Epidermal melanocyte (primary cell): ENCODE data around the gene KIRREL3.

ENCODE experiments used
- DNase-seq: peaks from one replicate; pipeline ENCODE4 v3.0.0; 2011; ENCODE audit warnings: low spot score; ENCODE audit not compliant: insufficient read length

The KIRREL3 gene

DNA sequence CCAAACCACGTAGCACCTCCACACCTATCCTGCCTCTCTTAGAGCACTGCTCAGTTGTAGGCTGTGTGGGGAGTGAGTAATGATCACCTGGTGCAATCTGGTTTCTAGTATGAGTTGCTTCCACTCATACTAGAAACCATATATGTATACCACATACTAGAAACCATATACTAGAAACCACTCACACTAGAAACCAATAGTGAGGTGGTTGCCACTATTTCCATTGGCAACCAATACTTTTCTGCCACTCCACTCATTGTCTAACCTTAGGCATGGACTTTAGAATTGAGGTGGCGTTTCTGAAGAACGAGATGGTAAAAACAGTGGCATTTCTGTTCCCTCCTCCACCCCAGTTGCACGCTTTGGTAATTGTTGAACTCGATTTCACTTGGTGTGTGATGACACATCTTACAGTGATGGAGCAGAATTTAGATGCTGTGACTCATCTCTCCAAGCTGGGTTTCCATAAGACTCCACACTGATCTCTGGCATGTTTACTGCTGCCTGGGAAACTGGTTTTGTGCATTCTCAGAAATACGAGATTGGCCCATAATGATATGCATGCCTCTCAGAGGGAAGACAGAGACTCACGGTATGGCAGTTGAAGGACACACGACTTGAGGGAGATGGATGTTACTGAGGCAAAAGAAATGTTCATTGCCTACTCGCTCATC is 82.9 kb downstream of the KIRREL3 start:
- peak; percentile 40 for DNase-seq

DNA sequence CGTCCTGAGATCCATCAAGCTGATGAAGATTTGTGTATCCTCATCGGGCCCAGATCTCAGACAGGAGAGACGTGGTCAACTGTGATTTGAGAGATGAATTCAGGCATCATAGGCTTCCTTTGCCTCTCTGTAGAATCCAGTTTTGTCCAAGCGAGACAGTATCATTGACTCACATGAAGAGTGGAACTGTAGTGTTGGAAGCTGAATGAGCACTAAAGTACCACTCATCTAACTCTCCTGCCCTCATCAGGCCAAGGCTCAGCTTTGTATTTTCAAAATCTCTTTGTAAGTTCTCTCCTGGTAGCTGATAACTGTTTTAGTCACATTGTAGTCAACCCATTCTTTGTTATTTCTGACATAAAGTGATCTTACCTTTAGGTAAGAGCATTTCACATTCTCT is 85.1 kb downstream of the KIRREL3 start:
- no peak for DNase-seq

DNA sequence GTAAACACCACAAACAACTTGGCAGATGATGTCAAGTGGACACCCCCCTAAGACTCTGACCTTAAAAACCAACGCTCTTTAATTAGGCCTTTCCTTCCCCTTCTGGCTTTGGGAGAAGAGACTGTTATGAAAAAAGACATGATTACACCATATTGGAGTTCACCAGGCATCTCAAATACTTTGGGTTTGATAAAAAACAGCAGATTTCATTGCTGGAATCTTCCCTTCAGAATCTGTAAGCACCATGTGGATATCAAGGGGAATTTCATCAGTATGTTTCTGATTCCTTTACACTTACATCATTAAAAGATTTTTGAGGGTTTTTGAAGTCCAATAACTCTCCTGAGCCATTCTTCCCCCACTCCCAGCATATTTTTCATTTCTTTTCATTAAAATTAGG is 85.6 kb downstream of the KIRREL3 start:
- no peak for DNase-seq

DNA sequence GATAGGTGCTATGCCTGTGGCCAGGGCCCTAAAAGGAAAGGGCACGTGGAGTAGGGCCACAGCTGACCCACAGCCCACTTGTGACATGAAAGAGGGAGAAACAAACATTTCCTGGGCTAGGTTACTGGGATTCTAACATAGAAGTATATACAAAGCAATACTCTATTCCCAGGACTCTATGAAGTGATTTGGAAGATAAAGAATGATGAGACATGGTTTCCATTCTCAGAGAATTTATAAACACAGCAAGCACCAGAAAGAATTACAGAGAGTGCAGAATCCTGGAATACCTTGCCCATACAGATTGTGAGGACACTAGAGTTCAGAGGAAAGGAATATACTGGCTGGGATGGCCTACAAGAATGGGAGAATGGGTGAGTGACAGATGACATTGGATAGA is 86.4 kb downstream of the KIRREL3 start:
- no peak for DNase-seq

DNA sequence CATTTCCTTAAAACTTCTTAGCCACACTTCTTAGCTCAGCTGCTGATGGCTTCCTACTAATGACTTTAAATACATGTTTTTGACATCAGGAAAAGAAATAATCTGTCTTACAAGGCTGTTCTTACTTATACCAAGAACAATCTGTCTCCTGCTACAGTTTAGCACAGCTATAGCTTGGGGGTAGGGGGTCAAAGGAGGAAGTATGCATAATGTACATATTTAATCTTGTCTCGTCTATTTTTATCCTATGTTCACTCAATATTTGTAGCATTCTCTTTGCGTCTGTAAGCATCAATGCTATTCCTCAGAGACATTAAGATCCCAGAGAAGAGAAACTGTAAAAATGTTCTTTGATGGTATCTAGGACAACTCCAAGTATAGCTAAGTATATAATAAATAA is 96.0 kb downstream of the KIRREL3 start:
- no peak for DNase-seq

DNA sequence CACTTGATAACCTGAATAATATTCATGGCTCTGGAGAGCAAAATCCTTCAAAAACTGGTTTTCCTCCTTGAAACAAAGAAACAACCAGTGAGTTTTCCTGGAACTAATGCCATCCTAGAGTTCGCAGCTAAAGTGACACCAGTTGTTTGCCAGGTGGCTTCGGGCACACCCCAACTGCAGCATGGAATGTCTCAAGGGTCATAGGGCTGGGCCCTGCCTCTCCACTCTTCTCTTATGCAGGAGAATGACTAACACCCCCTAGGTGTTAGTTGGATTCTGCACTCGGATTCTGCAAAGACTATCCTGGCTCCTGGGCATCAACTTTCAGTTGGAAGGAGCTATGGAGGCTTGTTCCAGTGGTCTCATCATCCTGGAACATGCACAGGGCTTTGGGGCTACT is 98.8 kb downstream of the KIRREL3 start:
- no peak for DNase-seq

DNA sequence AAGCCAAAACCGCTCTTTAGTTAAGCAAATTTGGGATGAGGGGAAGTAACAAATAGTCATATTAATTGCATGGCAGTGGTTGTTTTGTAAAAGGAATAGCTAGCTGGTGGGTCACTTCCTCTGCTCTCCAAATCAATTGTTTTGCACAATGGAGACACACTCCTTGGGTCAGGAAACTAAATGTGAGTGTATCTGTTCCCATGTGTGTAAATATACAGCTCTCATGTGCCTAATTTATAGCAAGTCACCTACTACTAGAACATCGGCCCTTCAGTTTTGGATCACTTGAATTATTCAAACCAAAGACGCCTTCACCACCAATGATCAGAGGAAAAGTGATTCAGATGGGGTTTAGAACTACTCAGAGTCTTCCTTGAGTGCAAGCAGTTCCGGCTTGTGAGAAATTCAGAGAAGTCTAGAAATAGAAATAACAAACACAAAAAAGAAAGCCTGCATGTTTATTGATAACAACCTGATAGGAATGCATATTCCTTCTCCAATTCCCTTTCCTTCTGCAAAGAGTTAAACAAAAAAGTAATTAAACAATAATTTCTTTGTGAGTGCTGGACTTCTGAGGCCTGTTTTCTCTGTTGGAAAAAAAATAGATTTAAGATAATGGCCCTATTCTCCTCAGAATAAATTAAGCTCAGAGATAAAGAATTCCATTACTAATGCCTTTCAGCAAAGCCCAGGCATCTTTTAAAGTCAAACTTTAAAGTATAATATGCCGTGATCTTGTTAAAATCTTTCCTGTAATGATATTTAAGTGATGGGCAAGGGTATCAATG is 100.4 kb downstream of the KIRREL3 start:
- DNase-seq: peak; percentile 68

DNA sequence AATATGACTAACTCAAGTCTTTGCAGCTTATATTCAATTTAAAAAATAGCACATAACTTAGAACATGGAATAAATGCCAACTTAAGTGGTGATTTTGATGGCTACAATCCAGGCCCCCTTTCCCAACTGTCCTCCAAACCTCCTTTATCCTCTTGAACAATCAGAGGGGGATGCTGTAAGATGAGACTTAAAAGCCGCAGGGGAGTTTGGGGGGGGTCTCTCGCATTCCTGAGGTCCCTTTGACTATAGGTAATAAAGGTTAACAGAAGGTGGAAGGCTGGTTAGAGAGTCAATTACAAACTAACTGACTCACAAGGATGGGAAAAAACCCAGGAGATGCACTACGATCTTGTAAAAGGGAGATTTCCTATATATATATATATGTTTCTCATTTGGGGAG is 101.8 kb downstream of the KIRREL3 start:
- no peak for DNase-seq

DNA sequence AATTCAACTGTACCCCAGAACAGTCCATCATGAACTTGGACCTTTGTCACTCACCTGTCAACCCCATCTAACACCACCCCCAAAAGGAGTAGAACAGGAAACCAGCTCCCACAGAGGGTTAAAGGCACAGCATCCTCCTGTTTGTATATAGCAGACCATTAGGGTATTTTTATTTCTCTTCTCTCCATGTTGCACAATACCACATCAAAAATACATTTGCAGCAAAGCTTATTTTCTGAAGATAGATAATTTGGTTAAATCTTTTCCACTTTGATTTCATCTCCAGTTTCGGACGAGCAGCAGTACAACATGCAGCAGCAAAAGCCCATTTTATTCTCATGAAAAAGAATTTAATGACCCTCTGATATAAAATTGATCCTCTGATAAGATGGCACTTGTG is 103.1 kb downstream of the KIRREL3 start:
- no peak for DNase-seq

DNA sequence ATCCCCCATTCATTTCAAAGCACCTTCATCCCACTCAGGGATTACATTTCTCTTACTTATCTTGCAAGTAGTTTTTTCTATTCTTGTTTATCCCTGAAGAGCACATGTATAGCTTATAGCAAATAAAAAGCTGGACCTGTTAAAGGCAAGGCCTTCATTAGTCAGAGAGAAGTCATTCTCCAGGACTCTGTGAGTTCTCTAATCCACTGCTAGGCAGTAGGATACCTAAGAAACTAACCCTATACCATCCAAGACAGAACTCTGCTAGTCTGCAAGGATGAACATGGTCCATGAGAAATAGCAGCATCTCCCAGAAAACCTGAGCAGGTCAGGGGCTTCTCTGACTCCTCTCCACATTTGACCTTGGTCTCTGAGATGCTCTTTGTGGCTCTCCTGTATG is 104.5 kb downstream of the KIRREL3 start:
- no peak for DNase-seq

DNA sequence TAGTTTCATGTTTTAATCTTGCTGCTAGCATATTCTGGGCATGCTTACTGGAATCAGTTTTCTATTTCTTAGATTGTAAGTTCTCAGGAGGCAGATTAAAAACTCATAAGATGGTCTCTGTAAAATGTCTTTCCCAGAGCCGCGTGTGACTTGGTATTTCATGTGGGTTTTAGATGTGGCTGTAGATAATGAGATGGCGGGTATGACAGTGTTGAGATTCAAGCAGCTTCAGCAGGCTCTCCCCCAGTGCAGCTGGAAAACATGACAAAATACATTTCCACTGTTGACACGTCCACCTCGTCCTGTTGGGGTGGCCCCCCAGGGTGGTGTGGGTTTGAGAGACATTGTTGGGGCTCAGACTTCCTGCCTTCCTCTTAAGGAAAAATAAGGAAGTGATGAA is 106.8 kb downstream of the KIRREL3 start:
- no peak for DNase-seq

DNA sequence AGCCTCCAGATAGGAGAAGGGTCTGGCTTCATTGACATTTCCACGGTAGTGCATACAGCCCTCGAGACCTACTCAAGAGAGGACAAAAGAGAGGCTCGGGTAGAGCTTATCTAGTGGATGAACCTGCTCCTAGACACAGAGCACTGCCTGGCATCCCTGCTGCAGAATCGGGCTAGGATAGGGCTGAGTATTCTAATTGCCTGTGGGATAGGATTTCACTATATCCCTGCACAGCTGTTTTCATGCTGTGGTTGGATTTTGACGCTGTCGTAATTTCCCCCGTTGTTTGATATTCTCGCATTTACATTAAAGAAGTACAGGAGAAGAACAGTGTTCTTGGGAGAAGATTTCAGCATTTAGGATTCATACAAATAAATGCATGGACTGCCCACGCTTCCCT is 107.8 kb downstream of the KIRREL3 start:
- DNase-seq: no peak

DNA sequence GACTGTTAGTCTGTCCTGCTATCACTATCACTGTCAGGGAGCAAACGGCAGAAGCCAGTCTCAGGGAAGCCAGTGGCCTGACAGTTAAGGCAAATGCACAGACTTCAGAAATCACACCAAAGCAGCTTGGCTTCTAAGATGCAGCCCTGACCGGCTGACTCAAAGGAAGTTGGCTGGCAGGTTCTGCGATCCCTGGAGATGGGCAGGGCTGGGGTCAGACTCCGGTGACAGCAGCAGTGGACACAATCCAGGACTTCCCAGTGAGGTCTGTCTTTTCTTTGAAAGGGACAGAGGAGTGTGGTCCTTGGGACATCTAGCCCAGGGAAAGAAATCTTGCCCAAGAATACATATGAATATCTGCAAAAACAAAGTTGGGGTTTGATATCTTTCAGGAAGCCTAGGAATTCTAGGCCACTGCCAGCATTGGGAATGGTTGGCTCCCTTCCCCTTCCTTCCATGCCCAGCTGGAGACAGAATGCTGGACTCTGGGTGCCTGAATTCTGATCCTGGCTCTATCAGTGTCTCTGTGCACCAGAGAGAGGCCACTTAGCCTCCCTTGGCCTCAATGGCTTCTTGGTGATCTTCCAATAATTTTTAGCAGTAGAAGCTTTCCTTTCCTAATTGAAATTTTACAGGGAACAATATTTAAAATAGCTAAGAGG is 108.9 kb downstream of the KIRREL3 start:
- DNase-seq: no peak

DNA sequence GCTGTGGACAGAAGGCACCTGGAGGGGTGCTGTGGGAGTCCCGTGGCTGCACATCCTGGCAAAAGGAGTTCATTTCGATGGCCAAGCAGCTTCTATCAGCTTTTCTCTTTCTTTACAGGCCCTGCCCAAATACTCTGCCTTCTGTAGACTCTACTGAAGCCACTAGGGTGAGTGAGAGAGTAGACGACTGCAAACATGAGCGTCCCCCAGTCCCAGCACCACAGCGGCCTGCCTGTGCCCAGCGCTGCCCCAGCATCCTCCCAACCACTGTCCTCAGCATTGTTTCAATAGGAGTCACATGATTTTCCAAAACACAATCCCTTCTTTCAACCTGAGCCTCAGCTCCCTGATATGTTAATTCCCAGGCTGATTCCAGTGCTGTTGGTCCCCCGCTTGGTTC is 110.0 kb downstream of the KIRREL3 start:
- no peak for DNase-seq

DNA sequence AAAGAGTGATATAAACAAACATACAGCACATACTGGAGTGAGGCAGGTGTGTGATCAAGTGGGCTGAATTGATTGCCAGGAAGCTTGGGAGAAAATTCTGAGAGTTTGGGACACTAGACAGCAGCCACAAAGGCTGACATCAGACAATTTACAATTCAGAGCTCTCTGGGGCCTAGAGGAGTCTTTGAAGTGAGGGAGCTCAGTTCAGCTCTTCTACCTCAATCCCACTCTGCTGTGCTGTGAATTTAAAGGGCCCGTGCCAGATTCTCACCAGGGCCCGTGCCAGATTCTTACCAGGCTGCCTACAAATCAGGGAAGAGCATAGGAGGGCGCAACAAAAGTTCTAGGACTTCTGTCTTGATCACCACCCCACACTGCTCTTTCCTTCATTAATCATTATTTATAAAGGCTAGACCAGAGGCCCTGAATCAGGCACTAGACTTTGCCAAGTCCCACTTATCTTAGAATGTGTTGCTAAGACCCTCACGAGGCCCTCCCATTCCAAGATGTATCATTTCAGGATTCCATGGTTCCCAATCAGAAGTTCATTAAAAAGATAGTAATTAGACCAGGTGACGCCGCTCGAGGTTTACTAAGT is 112.4 kb downstream of the KIRREL3 start:
- no peak for DNase-seq

DNA sequence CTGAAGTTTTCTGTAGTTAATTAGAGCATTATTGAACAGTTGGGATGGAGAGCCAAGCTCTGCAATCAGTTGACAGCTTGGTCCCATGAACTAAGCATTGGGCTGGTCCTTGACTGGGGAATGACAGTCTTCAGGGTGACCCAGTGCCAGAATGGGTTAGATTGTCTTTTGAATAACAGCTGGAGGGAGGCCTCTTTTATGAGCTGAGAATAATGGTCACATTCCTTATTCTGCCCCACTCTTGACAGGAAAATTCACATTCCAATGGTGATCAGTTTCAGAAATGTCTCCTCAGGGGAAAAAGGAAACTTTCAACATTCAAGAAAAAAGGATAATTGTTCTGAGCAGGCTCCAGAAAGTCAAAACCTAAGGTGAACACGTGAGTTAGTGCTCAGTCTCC is 113.9 kb downstream of the KIRREL3 start:
- peak; percentile 44 for DNase-seq

DNA sequence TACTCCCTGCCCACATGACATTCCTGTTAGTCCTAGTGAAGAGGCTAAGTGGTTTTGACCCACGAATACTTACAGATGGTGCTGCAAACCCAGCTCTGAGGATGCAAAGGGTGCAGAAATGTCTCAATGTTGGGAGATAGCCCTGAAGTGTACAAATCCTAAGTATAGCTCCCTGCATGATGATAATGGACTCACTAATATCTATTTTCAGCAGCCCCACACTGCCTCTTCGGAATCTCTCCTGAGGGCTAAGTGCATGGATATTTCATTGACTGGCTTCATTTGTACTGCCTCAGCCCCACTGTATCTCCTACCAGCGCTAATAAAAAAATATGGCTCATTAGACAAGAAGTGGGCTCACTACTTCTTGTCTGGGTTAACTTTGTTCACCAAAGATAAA is 114.5 kb downstream of the KIRREL3 start:
- no peak for DNase-seq

DNA sequence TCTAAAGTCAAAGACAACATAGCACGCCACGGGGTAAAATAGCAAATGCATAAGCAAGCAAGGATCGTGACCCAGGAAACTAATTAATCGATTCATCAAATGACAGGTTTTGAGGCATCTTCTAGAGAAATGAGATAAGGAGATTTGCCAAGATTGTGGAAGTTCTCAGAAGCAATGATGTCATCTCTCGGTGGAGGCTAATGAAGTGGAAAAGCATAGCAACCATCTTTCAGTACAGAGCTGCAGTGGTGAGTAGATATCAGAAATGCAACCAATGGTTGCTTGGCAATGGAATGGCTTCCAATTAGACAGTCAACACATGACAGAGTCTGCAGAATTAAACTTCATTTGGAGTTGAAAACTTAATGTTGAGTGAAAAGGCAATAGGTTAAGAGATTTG is 116.0 kb downstream of the KIRREL3 start:
- DNase-seq: no peak

DNA sequence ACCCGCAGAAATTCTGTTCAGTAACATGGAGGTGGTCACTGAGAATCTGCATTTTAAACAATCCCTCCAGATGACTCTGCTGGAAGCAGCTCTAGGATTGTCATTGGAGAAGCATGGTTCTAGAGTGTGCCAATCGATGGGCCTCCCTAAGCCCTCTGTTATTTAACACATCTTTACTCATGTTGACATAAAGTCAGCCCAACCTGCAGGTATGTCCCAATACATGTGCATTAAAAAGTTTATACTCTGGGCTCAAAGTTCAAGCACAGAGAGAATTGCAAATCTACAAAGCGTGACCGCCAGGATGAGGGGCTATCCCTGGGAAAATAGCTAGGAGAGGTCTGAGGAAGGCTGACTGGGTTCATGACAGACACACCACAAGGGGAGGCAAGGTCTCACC is 116.4 kb downstream of the KIRREL3 start:
- DNase-seq: no peak

DNA sequence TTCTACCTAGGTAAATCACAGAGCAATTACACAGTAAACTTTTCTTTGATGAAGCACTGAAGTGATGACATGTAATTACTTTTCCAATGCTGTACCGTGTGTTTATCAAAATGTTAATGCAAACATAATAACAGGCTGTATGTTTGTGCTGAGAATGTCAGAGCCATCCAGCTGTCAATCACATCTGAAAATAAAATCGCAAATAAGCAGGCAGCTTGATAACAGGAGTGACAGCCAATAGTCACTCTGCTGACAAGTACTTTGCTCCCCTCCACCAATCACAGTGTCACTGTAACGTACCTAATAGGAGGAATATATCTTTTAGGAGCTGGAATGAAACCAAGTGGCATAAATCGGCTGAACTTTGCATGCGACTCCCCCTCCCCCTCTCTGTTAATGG is 119.7 kb downstream of the KIRREL3 start:
- DNase-seq: no peak

DNA sequence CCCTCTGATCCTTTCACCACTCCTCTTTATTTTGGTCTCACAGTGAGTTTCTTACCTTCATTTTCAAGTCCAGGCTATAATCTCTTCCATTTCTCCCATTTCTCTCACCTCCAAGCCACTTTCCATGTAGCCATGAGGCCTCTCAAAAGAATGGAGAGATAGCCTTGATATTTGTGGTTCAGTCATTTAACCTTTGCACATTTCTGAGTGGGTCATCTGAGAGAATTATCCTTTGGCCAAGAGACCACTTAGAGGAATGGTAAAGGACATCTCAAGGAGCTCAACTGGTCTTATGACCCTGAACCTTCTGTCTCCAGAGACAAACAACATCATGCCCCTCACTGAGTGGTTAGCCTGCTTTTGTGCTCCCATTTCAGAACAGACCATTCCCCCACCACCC is 121.1 kb downstream of the KIRREL3 start:
- DNase-seq: no peak

DNA sequence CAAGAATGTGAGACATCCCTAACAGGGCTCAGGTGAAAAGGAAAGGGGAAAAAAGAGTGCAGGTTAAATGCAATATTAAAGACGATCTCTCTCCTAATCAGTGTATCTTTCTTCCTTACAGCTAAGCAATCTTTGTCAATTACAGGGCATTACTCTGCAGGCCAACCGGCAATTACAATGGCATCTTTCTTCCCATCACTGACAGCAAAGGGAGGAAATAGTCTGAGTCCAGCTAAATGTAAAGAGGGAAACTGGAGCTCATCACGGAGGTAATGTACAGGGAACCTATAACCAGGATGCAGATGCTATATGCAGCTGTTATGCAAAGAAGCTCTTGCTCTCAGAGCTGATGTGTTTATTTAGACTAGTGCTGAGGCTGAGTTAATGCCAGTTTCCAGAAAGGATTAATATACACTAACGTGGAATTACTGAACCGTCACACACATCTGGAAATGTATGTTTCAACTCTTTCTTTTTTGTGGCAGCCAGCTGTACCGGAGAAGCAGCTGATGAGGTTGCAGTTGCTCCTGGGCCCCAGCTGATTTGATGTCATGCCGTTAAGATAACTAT is 121.6 kb downstream of the KIRREL3 start:
- DNase-seq: no peak
